ENCODE measurements around the gene XRCC3. TPM values are rescaled to one million over a fixed set of nuclear protein-coding genes. Genes with fewer than 3 reads are reported as not detected.

XRCC3 gene
- total and polyA plus RNA-seq, 5 donors from 2014 or later, result 3.0 to 9.8 (median 4.5) TPM

- H3K27ac Mint-ChIP-seq, result no peak overlapping the region
- peaks cover 29% of the 10 kb centered on the region for H3K36me3 Mint-ChIP-seq
- H3K4me3 ChIP-seq (ENCODE audit: low read depth, low read length), result no peak overlapping the region
- no peak for ATAC-seq (ENCODE audit: low read depth in 2 of 2)
- no peaks in the 10 kb centered on the region for H3K27me3 Mint-ChIP-seq
- no peak overlapping the region for H3K4me3 Mint-ChIP-seq
- H3K4me1 Mint-ChIP-seq, result no peaks in the 10 kb centered on the region
- H3K9me3 ChIP-seq (ENCODE audit: control insufficient read depth in 2 of 2, low read length in 2 of 2), result no peaks in the 10 kb centered on the region
- no peaks in the 10 kb centered on the region for H3K4me1 ChIP-seq (ENCODE audit: control insufficient read depth, insufficient read depth, low read length, poor library complexity, severe bottlenecking)
- peaks cover 29% of the 10 kb centered on the region for H3K36me3 ChIP-seq (ENCODE audit: control insufficient read depth, insufficient read depth, low read length)
- H3K27ac ChIP-seq (ENCODE audit: insufficient read depth, low read length, poor library complexity, severe bottlenecking), result no peak overlapping the region
- no peaks in the 10 kb centered on the region for H3K9me3 Mint-ChIP-seq
- no peak for DNase-seq
- H3K27me3 ChIP-seq (ENCODE audit: control insufficient read depth, insufficient read depth, low read length), result no peaks in the 10 kb centered on the region
These were observed 22.3 kb upstream of the XRCC3 start for GRCh38 chr14:103737432-103738045.

DNA sequence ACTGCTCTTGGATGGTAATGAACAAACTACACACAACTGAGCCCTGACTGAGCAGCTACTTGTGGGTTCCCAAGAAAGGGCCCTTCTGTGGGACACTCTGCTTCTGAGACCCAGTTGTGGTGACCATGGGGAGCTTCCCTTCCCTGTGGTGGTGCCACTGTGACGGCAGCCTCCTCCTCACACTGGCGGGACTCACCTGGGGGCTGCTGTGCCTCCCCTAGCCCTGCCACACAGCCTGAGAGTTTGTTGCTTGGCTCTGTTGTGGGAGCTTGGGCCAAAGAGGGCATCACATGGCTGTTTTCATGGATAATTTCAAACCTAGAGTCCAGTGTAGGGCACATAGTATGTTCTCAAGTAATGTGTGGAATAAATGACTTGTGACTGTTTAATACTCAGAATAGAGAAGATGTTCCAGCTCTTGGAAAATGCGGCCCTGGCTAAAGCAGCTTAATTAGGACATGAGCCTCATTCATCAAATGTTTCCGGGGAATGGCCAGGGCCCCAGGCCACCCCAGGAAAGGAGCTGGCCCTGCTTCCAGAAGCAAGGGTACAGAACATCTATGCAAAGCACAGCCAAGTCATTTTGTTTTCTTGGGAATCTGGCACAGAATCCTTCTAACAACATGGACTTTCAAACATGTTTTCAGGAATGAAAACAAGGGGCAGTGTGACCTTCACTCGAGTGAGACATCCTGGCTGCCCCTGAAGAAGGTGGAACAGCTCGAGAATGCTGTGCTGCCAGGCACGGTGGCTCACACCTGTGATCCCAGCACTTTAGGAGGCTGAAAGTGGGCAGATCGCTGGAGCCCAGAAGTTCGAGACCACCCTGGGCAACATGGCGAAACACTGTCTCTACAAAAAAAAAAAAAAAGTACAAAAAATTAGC is 21.5 kb upstream of the XRCC3 start:
- Histone ChIP-seq H3K36me3 (ENCODE audit: control insufficient read depth, insufficient read depth, low read length) (peaks cover 26% of the 10 kb centered on the region), H3K27ac (ENCODE audit: insufficient read depth, low read length, poor library complexity, severe bottlenecking) (no peak overlapping the region), H3K27me3 (ENCODE audit: control insufficient read depth, insufficient read depth, low read length) (no peaks in the 10 kb centered on the region), H3K4me1 (ENCODE audit: control insufficient read depth, insufficient read depth, low read length, poor library complexity, severe bottlenecking) (no peaks in the 10 kb centered on the region), H3K9me3 (ENCODE audit: control insufficient read depth in 2 of 2, low read length in 2 of 2) (no peaks in the 10 kb centered on the region), H3K4me3 (ENCODE audit: low read depth, low read length) (no peak overlapping the region)
- DNase-seq, result no peak
- H3K36me3 Mint-ChIP-seq, result peaks cover 29% of the 10 kb centered on the region
- H3K27me3 Mint-ChIP-seq, result no peaks in the 10 kb centered on the region
- no peaks in the 10 kb centered on the region for H3K9me3 Mint-ChIP-seq
- no peak for ATAC-seq (ENCODE audit: low read depth in 2 of 2)
- H3K27ac Mint-ChIP-seq, result no peak overlapping the region
- no peak overlapping the region for H3K4me3 Mint-ChIP-seq
- no peaks in the 10 kb centered on the region for H3K4me1 Mint-ChIP-seq

GRCh38 chr14:103735815-103736545 is 20.7 kb upstream of the XRCC3 start:
- DNase-seq (no peak), ATAC-seq (ENCODE audit: low read depth in 2 of 2) (no peak)
- no peak overlapping the region for H3K4me3 ChIP-seq (ENCODE audit: low read depth, low read length)
- H3K27me3 Mint-ChIP-seq, result no peaks in the 10 kb centered on the region
- no peak overlapping the region for H3K4me3 Mint-ChIP-seq
- no peaks in the 10 kb centered on the region for H3K4me1 Mint-ChIP-seq
- no peaks in the 10 kb centered on the region for H3K27me3 ChIP-seq (ENCODE audit: control insufficient read depth, insufficient read depth, low read length)
- H3K9me3 Mint-ChIP-seq, result no peaks in the 10 kb centered on the region
- H3K27ac Mint-ChIP-seq, result no peak overlapping the region
- H3K36me3 Mint-ChIP-seq, result peaks cover 29% of the 10 kb centered on the region
- H3K36me3 ChIP-seq (ENCODE audit: control insufficient read depth, insufficient read depth, low read length), result peaks cover 26% of the 10 kb centered on the region
- no peak overlapping the region for H3K27ac ChIP-seq (ENCODE audit: insufficient read depth, low read length, poor library complexity, severe bottlenecking)
- no peaks in the 10 kb centered on the region for H3K9me3 ChIP-seq (ENCODE audit: control insufficient read depth in 2 of 2, low read length in 2 of 2)
- H3K4me1 ChIP-seq (ENCODE audit: control insufficient read depth, insufficient read depth, low read length, poor library complexity, severe bottlenecking), result no peaks in the 10 kb centered on the region

- ATAC-seq (ENCODE audit: low read depth in 2 of 2) (no peak), DNase-seq (no peak)
- H3K4me1 Mint-ChIP-seq, result no peaks in the 10 kb centered on the region
- peaks cover 26% of the 10 kb centered on the region for H3K36me3 Mint-ChIP-seq
- peak overlapping the region in 1 of 3 donors; percentile 15 for H3K27ac Mint-ChIP-seq
- Histone ChIP-seq H3K27ac (ENCODE audit: insufficient read depth, low read length, poor library complexity, severe bottlenecking) (no peak overlapping the region), H3K27me3 (ENCODE audit: control insufficient read depth, insufficient read depth, low read length) (no peaks in the 10 kb centered on the region), H3K9me3 (ENCODE audit: control insufficient read depth in 2 of 2, low read length in 2 of 2) (no peaks in the 10 kb centered on the region), H3K36me3 (ENCODE audit: control insufficient read depth, insufficient read depth, low read length) (peaks cover 26% of the 10 kb centered on the region), H3K4me1 (ENCODE audit: control insufficient read depth, insufficient read depth, low read length, poor library complexity, severe bottlenecking) (no peaks in the 10 kb centered on the region), H3K4me3 (ENCODE audit: low read depth, low read length) (no peak overlapping the region)
- no peaks in the 10 kb centered on the region for H3K9me3 Mint-ChIP-seq
- H3K27me3 Mint-ChIP-seq, result no peaks in the 10 kb centered on the region
- H3K4me3 Mint-ChIP-seq, result no peak overlapping the region
These were observed 20.2 kb upstream of the XRCC3 start for GRCh38 chr14:103735439-103735814.

DNA sequence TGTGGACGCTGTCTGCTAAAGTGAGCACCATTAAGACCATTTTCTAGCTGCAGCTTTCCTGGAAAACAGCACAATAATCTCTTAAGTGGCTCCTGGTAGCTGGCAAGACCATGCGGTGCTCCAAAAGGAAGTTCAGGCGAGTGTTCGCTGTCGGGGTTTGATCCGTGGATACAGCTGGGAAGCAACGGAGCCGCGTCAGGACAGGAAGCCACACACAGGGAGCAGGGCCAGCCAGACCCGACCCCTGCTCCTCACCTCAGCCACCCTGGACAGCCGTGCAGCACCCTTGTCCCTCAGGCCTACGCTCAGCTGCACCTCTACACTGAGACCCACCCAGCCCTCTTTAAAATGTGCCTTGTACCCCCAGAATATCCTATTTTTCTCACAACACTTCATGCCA is 19.8 kb upstream of the XRCC3 start:
- no peaks in the 10 kb centered on the region for H3K27me3 Mint-ChIP-seq
- peaks cover 24% of the 10 kb centered on the region for H3K36me3 Mint-ChIP-seq
- Histone ChIP-seq H3K4me3 (ENCODE audit: low read depth, low read length) (no peak overlapping the region), H3K36me3 (ENCODE audit: control insufficient read depth, insufficient read depth, low read length) (peaks cover 26% of the 10 kb centered on the region), H3K9me3 (ENCODE audit: control insufficient read depth in 2 of 2, low read length in 2 of 2) (no peaks in the 10 kb centered on the region), H3K27ac (ENCODE audit: insufficient read depth, low read length, poor library complexity, severe bottlenecking) (no peak overlapping the region), H3K4me1 (ENCODE audit: control insufficient read depth, insufficient read depth, low read length, poor library complexity, severe bottlenecking) (no peaks in the 10 kb centered on the region), H3K27me3 (ENCODE audit: control insufficient read depth, insufficient read depth, low read length) (no peaks in the 10 kb centered on the region)
- ATAC-seq (ENCODE audit: low read depth in 2 of 2) (no peak), DNase-seq (no peak)
- H3K27ac Mint-ChIP-seq, result peak overlapping the region in 2 of 3 donors; percentile 15 to 33
- no peak overlapping the region for H3K4me3 Mint-ChIP-seq
- no peaks in the 10 kb centered on the region for H3K4me1 Mint-ChIP-seq
- no peaks in the 10 kb centered on the region for H3K9me3 Mint-ChIP-seq

DNA sequence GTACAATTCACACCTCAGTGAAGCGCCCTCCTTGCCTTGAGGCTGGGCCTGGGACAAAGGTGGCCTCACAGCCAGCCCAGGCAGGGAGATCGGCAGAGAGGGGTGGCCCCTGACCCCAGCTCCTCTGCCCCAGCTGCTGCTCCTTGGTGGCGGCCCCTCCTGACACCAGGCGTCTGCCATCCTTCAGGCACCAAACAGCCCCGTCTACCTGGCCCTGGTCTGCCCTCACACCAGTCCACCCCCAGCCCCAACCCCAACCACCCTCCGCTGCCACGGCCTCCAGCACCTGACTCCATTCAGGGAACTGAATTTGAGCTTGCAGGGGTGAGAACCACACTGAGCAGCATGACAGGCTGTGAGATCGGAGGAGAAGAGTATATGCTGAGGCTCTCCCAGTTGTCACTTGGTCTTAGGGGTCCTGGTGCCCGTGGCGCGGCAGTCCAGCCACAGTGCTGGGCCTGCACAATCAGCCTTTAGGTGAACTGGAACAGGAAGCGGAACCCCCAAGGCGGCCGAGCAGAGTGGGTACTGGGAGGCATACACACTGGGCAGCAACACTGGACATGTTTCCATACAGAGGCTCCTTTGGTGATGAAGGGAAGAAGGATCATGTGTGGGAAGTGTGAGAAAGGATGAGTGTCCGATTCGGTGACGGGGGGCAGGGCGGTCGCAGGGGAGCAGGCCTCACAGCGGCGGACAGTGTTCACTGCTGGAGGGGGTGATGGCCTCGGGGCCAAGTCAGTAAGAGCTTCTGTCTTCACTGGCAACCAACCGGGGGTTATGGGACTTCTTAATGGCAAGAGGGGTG is 19.0 kb upstream of the XRCC3 start:
- no peaks in the 10 kb centered on the region for H3K27me3 ChIP-seq (ENCODE audit: control insufficient read depth, insufficient read depth, low read length)
- DNase-seq, result no peak
- Mint-ChIP-seq H3K36me3 (peaks cover 30% of the 10 kb centered on the region), H3K27me3 (no peaks in the 10 kb centered on the region), H3K9me3 (no peaks in the 10 kb centered on the region), H3K4me3 (no peak overlapping the region), H3K4me1 (no peaks in the 10 kb centered on the region), H3K27ac (peak overlapping the region in 2 of 3 donors; percentile 15 to 48)
- no peak overlapping the region for H3K4me3 ChIP-seq (ENCODE audit: low read depth, low read length)
- H3K4me1 ChIP-seq (ENCODE audit: control insufficient read depth, insufficient read depth, low read length, poor library complexity, severe bottlenecking), result no peaks in the 10 kb centered on the region
- peaks cover 27% of the 10 kb centered on the region for H3K36me3 ChIP-seq (ENCODE audit: control insufficient read depth, insufficient read depth, low read length)
- H3K9me3 ChIP-seq (ENCODE audit: control insufficient read depth in 2 of 2, low read length in 2 of 2), result no peaks in the 10 kb centered on the region
- ATAC-seq (ENCODE audit: low read depth in 2 of 2), result peak in 1 of 2 donors; percentile 6
- no peak overlapping the region for H3K27ac ChIP-seq (ENCODE audit: insufficient read depth, low read length, poor library complexity, severe bottlenecking)

GRCh38 chr14:103733651-103734050 is 18.4 kb upstream of the XRCC3 start:
- H3K4me3 ChIP-seq (ENCODE audit: low read depth, low read length), result no peak overlapping the region
- no peak for ATAC-seq (ENCODE audit: low read depth in 2 of 2)
- H3K27ac Mint-ChIP-seq, result no peak overlapping the region

More at GRCh38 chr14:103733651-103734050, 18.4 kb upstream of the XRCC3 start:
- Mint-ChIP-seq H3K9me3 (no peaks in the 10 kb centered on the region), H3K4me3 (no peak overlapping the region), H3K36me3 (peaks cover 36% of the 10 kb centered on the region), H3K4me1 (no peaks in the 10 kb centered on the region), H3K27me3 (no peaks in the 10 kb centered on the region)
- Histone ChIP-seq H3K9me3 (ENCODE audit: control insufficient read depth in 2 of 2, low read length in 2 of 2) (no peaks in the 10 kb centered on the region), H3K36me3 (ENCODE audit: control insufficient read depth, insufficient read depth, low read length) (peaks cover 32% of the 10 kb centered on the region), H3K27ac (ENCODE audit: insufficient read depth, low read length, poor library complexity, severe bottlenecking) (no peak overlapping the region), H3K4me1 (ENCODE audit: control insufficient read depth, insufficient read depth, low read length, poor library complexity, severe bottlenecking) (no peaks in the 10 kb centered on the region), H3K27me3 (ENCODE audit: control insufficient read depth, insufficient read depth, low read length) (no peaks in the 10 kb centered on the region)
- no peak for DNase-seq
